ENCODE data around the gene DOCK3.
"Not testable (repeated sequence)": the region's sequence is repeated elsewhere in the genome, so short reads cannot be mapped to it uniquely, and the experiment has no call there.

DOCK3 gene

DNA sequence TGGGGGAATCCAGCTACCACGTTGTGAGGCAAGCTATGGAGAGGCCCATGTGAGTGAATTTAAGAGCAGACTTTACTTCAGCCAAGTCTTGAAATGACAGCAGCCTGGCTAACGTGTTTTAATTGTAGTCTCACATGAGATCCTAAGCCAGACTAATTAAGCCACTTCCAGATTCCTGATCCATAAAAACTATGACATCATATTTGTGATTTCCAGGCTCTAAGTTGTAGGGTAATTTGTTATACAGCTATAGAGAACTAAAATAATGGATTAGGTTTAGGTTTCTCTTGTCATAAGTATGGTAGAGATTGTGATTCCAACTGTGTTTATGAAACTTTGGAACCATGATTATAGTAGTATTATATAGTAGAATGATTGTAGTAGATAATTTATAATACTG is 329.5 kb downstream of the DOCK3 start:
- no peak for DNase-seq

- DNase-seq: no peak
Measured at GRCh38 chr3:51024121-51024520, 349.4 kb downstream of the DOCK3 start.

GRCh38 chr3:51024765-51025632 is 350.3 kb downstream of the DOCK3 start:
- DNase-seq: peak; percentile 85

- DNase-seq: no peak
Measured at GRCh38 chr3:51031666-51032065, 356.9 kb downstream of the DOCK3 start.

DNA sequence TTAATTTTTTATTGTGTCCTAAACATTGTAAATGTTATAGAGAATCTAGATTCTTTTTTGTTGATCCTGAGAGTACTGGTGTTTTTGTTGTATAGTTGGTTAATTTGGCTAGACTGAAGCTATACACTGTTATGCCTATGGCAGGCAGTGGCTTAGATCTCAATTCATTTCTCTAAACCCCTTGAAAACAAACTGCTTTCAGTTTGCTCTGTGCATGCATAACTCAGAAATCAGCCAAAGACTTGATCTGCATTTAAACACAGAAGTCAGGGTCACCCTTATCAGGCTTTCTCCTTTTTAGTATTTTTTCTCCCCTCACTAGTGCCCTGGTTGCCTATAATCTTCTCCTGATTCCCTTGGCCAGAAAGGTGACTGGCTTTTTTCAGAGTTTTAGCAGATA is 360.9 kb downstream of the DOCK3 start:
- no peak for DNase-seq

DNA sequence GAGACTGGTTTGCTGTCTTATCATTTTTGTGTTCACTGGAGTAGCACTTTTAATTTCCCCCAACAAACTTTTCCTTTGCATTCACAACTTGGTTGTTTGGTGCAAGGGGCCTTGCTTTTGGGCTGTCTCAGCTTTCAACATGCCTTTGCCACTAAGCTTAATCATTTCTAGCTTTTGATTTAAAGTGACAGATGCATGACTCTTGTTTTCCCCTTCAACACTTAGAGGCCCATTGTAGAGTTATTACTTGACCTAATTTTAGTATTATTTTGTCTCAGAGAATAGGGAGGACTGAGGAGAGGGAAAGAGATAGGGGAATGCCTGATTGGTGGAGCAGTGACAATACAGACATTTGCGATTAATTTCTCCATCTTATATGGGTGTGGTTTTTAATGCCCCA is 370.3 kb downstream of the DOCK3 start:
- no peak for DNase-seq

GRCh38 chr3:51052562-51052961 is 377.8 kb downstream of the DOCK3 start:
- no peak for DNase-seq

DNA sequence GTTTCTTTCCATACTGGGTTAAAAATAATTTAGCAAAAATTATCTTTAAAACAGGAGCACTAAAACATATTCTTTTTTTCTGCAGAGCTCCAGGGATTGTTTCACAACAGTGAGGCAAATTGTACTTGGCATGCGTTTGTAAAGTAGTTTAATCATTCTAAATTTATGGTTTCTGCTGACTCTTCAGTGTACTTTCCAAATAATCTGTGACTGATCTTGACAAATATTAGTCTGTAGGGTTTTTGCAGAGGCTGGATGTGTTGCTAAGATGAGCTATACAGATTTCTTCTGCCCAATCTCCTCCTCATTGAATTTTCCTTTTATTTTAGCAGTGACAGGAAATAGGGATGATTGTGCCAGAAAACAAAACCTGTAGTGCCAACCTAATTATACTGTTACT is 382.4 kb downstream of the DOCK3 start:
- DNase-seq: no peak

DNA sequence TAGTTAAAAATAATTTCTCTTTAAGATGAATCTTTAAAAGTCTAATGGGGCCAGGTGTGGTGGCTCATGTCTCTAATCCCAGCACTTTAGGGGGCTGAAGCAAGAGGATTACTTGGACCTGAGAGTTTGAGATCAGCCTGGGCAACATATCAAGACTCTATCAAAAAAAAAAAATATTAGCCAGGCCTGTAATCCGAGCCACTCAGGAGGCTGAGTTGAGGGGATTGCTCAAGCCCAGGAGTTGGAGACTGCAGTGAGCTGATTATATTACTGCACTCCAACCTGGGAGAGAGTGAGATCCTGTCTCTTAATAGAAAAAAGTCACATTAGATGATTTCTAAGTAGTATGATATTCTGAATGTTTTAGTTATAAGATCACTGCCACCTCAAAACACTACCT is 388.3 kb downstream of the DOCK3 start:
- no peak for DNase-seq

- no peak for DNase-seq
Measured at GRCh38 chr3:51075221-51075775, 400.6 kb downstream of the DOCK3 start.

GRCh38 chr3:51082363-51082762 is 407.6 kb downstream of the DOCK3 start:
- DNase-seq: peak; percentile 4

DNA sequence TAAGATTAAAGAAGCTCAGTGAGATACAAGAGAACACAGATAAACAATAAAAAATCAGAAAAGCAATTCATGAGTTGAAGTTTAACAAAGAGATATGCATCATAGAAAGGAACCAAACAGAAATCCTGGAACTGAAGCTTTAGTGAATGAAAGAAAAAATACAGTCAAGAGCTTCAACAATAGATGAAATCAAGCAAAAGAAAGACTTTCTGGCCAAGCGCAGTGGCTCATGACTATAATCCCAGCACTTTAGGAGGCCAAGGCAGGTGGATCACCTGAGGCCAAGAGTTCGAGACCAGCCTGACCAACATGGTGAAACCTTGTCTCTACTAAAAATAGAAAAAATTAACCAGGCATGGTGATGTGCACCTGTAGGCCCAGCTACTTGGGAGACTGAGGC is 408.8 kb downstream of the DOCK3 start:
- DNase-seq: no peak

GRCh38 chr3:51092141-51092540 is 417.4 kb downstream of the DOCK3 start:
- DNase-seq: not testable (repeated sequence)

DNA sequence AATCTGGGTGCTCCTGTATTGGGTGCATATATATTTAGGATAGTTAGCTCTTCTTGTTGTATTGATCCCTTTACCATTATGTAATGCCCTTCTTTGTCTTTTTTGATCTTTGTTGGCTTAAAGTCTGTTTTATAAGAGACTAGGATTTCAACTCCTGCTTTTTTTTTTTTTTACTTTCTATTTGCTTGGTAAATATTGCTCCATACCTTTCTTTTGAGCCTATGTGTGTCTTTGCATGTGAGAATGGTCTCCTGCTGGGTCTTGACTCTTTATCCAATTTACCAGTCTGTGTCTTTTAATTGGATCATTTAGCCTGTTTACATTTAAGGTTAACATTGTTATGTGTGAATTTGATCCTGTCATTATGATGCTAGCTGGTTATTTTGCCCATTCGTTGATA is 420.1 kb downstream of the DOCK3 start:
- DNase-seq: not testable (repeated sequence)

DNA sequence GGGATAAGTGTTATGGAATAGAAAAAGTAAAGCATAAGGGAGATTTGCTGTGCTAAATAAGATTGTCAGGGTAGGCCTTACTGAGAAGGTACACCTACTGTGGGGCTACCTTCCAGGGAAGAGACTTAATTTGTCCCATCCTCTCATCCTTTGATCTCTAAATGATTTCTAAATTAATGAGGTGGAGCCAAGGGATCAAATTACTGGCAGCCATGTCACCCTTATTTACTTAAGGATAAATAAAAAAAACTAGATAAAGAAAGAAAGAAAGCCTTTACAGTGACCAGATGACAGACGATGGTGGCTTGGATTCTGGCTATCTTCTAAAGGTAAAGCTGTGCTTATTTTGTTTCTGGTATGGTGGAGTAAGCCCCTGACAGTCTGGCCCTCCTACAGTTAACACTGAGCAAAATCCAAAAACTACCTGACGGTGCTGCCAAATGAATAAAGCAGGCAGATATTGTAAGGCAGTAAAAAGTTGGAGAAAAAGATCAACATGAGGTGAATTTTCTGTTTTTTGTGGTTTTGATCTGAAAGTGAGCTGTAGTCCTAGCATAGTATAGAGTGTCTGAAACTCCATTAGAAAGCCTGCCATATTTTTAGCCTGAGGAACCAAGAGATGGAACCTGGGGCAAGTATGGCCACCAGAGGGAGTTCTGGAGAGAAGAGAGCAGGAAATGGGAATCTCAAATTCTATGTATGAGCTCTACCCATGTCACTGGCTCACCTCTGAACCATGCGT is 425.2 kb downstream of the DOCK3 start:
- peak; percentile 12 for DNase-seq

GRCh38 chr3:51100536-51100851 is 425.8 kb downstream of the DOCK3 start:
- DNase-seq: no peak

DNA sequence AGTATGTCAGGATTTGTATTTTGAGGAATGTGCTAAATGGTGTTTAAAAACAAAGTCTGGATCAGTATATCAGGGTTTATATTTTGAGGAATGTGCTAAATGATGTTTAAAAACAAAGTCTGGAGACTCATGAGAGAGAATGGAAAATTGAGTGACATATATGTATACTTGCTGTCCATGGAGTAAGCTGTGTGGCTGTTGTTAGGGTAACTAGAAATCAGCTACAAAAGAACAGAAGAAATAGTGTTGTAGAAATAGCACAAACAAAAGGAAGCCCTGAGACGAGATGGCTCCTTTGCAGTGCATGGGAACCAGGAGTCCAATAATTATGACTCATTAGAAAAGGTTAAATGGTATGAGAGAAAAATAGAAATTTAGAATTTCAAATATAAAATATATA is 427.7 kb downstream of the DOCK3 start:
- no peak for DNase-seq

- DNase-seq: no peak
Measured at GRCh38 chr3:51106242-51106876, 431.6 kb downstream of the DOCK3 start.

DNA sequence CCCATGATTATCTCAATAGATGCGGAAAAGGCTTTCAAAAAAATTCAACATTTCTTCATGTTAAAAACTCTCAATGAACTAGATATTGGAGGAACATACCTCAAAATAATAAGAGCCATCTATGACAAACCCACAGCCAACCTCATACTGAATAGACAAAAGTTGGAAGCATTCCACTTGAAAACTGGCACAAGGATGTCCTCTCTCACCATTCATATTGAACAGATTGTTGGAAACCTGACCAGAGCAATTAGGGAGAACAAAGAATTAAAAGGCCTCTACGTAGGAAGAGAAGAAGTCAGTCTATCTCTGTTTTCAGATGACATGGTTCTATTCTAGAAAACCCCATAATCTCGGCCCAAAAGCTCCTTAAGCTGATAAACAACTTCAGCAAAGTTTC is 435.9 kb downstream of the DOCK3 start:
- DNase-seq: no peak

- no peak for DNase-seq
Measured at GRCh38 chr3:51122944-51123343, 448.2 kb downstream of the DOCK3 start.

- DNase-seq: no peak
Measured at GRCh38 chr3:51123531-51123930, 448.8 kb downstream of the DOCK3 start.

DNA sequence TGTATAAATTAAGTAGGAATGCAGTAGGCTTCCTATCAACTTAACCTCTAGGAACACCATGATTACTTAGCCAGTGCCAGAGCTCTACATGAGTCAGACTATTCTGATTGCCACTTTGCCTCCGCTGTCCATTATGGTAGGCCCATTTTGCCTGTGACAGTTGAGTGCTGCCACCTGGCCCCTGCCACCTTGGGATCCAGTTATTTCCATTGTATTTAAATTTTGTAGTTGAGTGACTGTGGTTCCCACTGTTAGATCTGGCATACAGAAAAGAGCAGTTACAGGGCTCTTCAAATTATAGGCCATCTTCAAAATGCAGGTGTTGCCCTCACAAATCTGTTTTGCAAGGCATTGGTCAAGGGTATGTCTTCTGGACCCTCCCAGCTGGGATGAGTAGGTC is 456.9 kb downstream of the DOCK3 start:
- DNase-seq: not testable (repeated sequence)

DNA sequence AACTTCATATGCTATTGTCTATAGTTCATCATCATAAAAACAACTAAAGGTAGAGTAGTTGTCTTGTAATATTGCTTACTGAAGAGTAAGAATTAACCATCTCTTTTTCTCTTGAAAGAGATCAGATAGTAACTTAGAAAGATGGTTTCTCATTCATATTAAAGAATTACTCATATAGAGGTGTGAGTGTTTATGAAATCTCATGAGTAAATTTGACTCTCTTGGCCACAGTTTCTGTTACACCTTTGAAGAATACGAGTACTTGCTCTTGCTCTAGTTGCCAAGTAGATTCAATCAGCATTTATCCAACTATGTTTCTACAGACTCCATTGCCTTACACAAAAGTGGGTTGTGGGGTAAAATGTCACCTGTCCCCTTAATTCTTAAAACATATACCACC is 463.0 kb downstream of the DOCK3 start:
- no peak for DNase-seq

- DNase-seq: no peak
Measured at GRCh38 chr3:51139616-51140015, 464.9 kb downstream of the DOCK3 start.
